Endothelial cell of umbilical vein (primary cell): ENCODE measurements around the gene CCBE1. TPM values are rescaled to one million over a fixed set of nuclear protein-coding genes. Genes with fewer than 3 reads are reported as not detected.
"Not testable (repeated sequence)": the region's sequence is repeated elsewhere in the genome, so short reads cannot be mapped to it uniquely, and the experiment has no call there.

Experiments
- BruUV-seq: library from RNA; stranded (reverse); fragments of 400-500 nt; replicated peaks from 2 replicates; lab custom pipeline; 2021; lab: Mats Ljungman, UMichigan
- CTCF ChIA-PET: fragments of 300-600, 350-600 bp; sonication (Branson Sonifier 250); formaldehyde crosslinking; loops from one replicate; lab custom pipeline; 2021; ENCODE audit warnings: antibody characterized with exemption, inconsistent platforms; lab: Charles Lee
- POLR2A ChIA-PET: fragments of 300-600, 350-600 bp; sonication (Branson Sonifier 250); formaldehyde crosslinking; loops from one replicate; lab custom pipeline; 2021; ENCODE audit warnings: antibody characterized with exemption, inconsistent platforms; lab: Charles Lee
- DNase-seq: peaks from one replicate; pipeline ENCODE4 v3.0.0-alpha.2; 2011; ENCODE audit warnings: low read depth, low spot score
- FAIRE-seq: peaks from 2 replicates; lab custom pipeline; 2011; peaks lifted over from hg19 to GRCh38; lab: Jason Lieb, UNC
- H2AFZ ChIP-seq: 2 replicates; pipeline ENCODE4 v1.6.0; 2012; ENCODE audit warnings: low read depth, low read length, control low read depth, inconsistent platforms
- H3K27ac ChIP-seq: 2 replicates; pipeline ENCODE4 v1.5.1; 2011; ENCODE audit warnings: low read depth, mild to moderate bottlenecking, control low read depth, low read length, moderate library complexity; ENCODE audit not compliant: insufficient read depth
- H3K27me3 ChIP-seq, 2 experiments: 2 replicates each; pipeline versions ENCODE4 v1.6.0 to v1.6.1; 2011; ENCODE audit warnings: low read length in 2 of 2, mixed read lengths in 1 of 2; ENCODE audit not compliant: control insufficient read depth in 2 of 2, insufficient read depth in 2 of 2
- H3K36me3 ChIP-seq, 2 experiments: 2 replicates in 1 of 2; 3 replicates in 1 of 2; pipeline ENCODE4 v1.5.1; 2011; ENCODE audit warnings: low read length in 2 of 2, mild to moderate bottlenecking in 1 of 2, moderate library complexity in 1 of 2; ENCODE audit not compliant: control insufficient read depth in 2 of 2, insufficient read depth in 2 of 2; ENCODE audit errors: extremely low read depth in 1 of 2
- H3K4me1 ChIP-seq: 3 replicates; pipeline ENCODE4 v1.5.1; 2011; ENCODE audit warnings: mild to moderate bottlenecking, low read length; ENCODE audit not compliant: control insufficient read depth, insufficient read depth; ENCODE audit errors: extremely low read depth
- H3K4me2 ChIP-seq: 2 replicates; pipeline ENCODE4 v1.6.1; 2011; ENCODE audit warnings: low read length, control low read depth, mixed read lengths; ENCODE audit not compliant: insufficient read depth
- H3K4me3 ChIP-seq, 3 experiments: fragments of 200-600 bp in 1 of 3; sonication (generic), shearing (Covaris generic) in 1 of 3; replicated peaks in 1 of 3; 2 replicates each; pipeline ENCODE4 v1.5.1; 2011 to 2016; ENCODE audit warnings: control low read depth in 3 of 3, low read length in 3 of 3, mild to moderate bottlenecking in 2 of 3, inconsistent platforms in 1 of 3, low read depth in 1 of 3, moderate library complexity in 1 of 3; ENCODE audit not compliant: insufficient read depth in 1 of 3
- H3K79me2 ChIP-seq: 2 replicates; pipeline ENCODE4 v1.6.0; 2012; ENCODE audit warnings: low read length, inconsistent platforms; ENCODE audit not compliant: control insufficient read depth, insufficient read depth
- H3K9ac ChIP-seq: replicated peaks from 2 replicates; pipeline ENCODE3; 2011; ENCODE audit warnings: low read length, control low read depth; ENCODE audit not compliant: insufficient read depth; ENCODE audit errors: extremely low read depth
- H3K9me1 ChIP-seq: replicated peaks from 3 replicates; pipeline ENCODE4 v1.6.0; 2011; ENCODE audit warnings: mild to moderate bottlenecking, low read length; ENCODE audit not compliant: control insufficient read depth, insufficient read depth; ENCODE audit errors: extremely low read depth
- H3K9me3 ChIP-seq: replicated peaks from 2 replicates; pipeline ENCODE4 v1.5.1; 2012; ENCODE audit warnings: low read length, inconsistent platforms; ENCODE audit not compliant: control insufficient read depth, insufficient read depth
- H4K20me1 ChIP-seq: replicated peaks from 2 replicates; pipeline ENCODE3; 2011; ENCODE audit warnings: mild to moderate bottlenecking, low read length; ENCODE audit not compliant: control insufficient read depth, insufficient read depth; ENCODE audit errors: extremely low read depth
- EZH2 ChIP-seq: IDR thresholded peaks from 2 replicates; pipeline ENCODE4 v1.6.1; 2012; ENCODE audit warnings: borderline replicate concordance, low read depth, mild to moderate bottlenecking, moderate library complexity, low read length, inconsistent platforms; ENCODE audit not compliant: severe bottlenecking
- FOS ChIP-seq: IDR thresholded peaks from 2 replicates; pipeline ENCODE4 v1.6.1; 2011; ENCODE audit warnings: mild to moderate bottlenecking, low read length, moderate library complexity, borderline replicate concordance; ENCODE audit not compliant: insufficient read depth
- GATA2 ChIP-seq: IDR thresholded peaks from 2 replicates; pipeline ENCODE4 v1.7.0; 2011; ENCODE audit warnings: low read depth, mild to moderate bottlenecking, moderate library complexity, mixed read lengths, low read length; ENCODE audit not compliant: insufficient read length, insufficient read depth
- JUN ChIP-seq: IDR thresholded peaks from 2 replicates; pipeline ENCODE4 v1.6.1; 2011; ENCODE audit warnings: borderline replicate concordance, low read depth; ENCODE audit not compliant: insufficient read length, insufficient read depth
- POLR2AphosphoS5 ChIP-seq: IDR thresholded peaks from 2 replicates; pipeline ENCODE4 v1.6.1; 2012; ENCODE audit warnings: low read depth, mild to moderate bottlenecking, control low read depth, low read length, moderate library complexity; ENCODE audit not compliant: insufficient read depth
- dilution Hi-C: fragments of 300-500 bp; cut with MboI; formaldehyde crosslinking; loops from one replicate; pipeline ENCODE4 v1.15.0; 2019; ENCODE audit warnings: low sequenced_read_pairs; ENCODE audit not compliant: extremely low pct_ligation_motif_present
- intact Hi-C: fragments of 100-400 bp; cut with micrococcal nuclease; formaldehyde crosslinking; loops from one replicate; pipeline ENCODE4 v1.10.0; 2022
- polyA plus RNA-seq, 4 experiments: library from polyadenylated mRNA; depleted of rRNA in 3 of 4; stranded (reverse) in 3 of 4; unstranded in 1 of 4; fragments of >200 nt; gene quantifications; 2 replicates each; pipeline versions ENCODE4 v1.2.1 to v1.2.3, GENCODE V29; 2011 to 2012; ENCODE audit warnings: missing spikeins in 1 of 4
- total RNA-seq: library from RNA; stranded (reverse); gene quantifications from 2 replicates; pipeline ENCODE4 v1.2.3, GENCODE V29; 2021
- TF ChIP-seq, protein P1 (sequence below): IDR thresholded peaks from 2 replicates; pipeline ENCODE4 v1.6.1; 2011; ENCODE audit not compliant: insufficient read depth, insufficient read length

The CCBE1 gene
- total and polyA plus RNA-seq, 2 donors (not counting 3 experiments of a cell fraction or from before 2014, with no cell fraction given) = 0.04 TPM; not detected in 1

DNA sequence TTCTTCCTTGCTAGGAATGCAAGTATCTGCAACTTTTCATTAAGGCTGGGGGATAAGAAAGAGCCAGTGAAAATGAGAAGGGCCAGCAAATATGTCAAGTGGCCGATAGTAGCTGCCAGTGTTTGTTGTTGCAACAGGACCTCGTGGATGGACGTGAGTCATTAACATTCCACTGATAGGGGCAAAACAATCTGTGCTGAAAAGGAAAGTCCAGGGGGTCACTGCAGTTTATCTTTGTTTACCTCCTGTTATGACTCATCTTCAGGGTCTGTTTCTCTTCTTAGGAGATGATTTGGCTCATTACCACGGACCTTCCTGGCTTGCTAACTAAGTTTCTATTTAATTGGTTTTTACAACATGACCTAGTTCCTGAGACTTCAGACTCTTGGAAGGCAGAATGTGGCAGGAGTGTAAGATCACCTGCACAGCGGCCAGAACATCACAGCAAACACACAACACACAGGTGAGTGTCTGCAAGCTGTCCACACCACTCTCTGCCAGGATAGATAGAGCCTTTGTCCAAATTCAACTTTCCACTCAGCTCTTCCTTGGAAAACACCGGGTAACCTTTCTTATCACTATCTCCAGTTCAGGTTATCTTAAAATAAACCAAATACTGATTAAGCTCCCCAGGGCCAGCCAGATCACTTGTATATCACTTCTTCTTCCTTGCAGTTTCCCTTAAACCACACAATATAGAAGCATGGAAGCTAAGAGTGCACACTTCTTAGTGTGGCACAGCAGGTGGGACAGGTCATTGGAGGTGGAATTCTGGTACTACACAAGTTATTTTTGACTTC, 180.7 kb downstream of the CCBE1 start:
- ChIA-PET POLR2A (no interaction called here), CTCF (interaction anchor here (0.8 to 3.5 kb wide), 6 partner anchors 50 to 307 kb away, joined by 3 to 21 read pairs (median 7); partner anchors contain the start of gene CCBE1)
- no peaks in the 10 kb centered on the region for H3K9me1 ChIP-seq
- H2AFZ ChIP-seq = no peak overlapping the region
- H3K4me2 ChIP-seq = no peak overlapping the region
- H3K36me3 ChIP-seq = no peaks in the 10 kb centered on the region
- H3K9me3 ChIP-seq = no peaks in the 10 kb centered on the region
- DNase-seq (peak; percentile 91), FAIRE-seq (no peak)
- intact Hi-C loops (no loop called here), dilution Hi-C loops (no loop called here)
- H3K9ac ChIP-seq = no peak overlapping the region
- H3K4me3 ChIP-seq = no peak overlapping the region
- TF ChIP-seq GATA2 = peak; percentile 81
- TF ChIP-seq POLR2AphosphoS5 = peak; percentile 57
- TF ChIP-seq, protein P1, sequence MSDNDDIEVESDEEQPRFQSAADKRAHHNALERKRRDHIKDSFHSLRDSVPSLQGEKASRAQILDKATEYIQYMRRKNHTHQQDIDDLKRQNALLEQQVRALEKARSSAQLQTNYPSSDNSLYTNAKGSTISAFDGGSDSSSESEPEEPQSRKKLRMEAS = no peak
- no peak for TF ChIP-seq EZH2
- TF ChIP-seq FOS = peak; percentile 90
- peak; percentile 95 for TF ChIP-seq JUN
- no peaks in the 10 kb centered on the region for H3K79me2 ChIP-seq
- no peak overlapping the region for H3K27ac ChIP-seq
- H4K20me1 ChIP-seq = no peaks in the 10 kb centered on the region
- no peaks in the 10 kb centered on the region for H3K27me3 ChIP-seq
- no TSS peak for BruUV-seq
- peaks cover 4% of the 10 kb centered on the region for H3K4me1 ChIP-seq

DNA sequence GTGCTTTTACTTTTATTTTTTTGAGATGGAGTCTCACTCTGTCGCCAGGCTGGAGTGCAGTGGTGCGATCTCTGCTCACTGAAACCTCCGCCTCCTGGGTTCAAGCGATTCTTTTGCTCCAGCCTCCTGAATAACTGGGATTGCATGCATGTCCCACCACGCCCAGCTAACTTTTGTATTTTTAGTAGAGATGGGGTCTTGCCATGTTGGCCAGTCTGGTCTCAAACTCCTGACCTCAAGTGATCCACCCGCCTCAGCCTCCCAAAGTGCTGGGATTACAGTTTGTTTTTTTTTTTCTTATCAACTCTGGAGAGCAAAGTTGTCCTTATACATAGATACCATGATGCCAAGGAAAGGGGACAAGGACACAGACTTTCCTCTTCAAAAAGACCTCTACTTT, 181.3 kb downstream of the CCBE1 start:
- H3K9me1 ChIP-seq, DNase-seq, H3K27me3 ChIP-seq, H3K4me2 ChIP-seq, H3K9ac ChIP-seq, H2AFZ ChIP-seq, H3K36me3 ChIP-seq, BruUV-seq, FAIRE-seq, H3K4me1 ChIP-seq, H3K79me2 ChIP-seq, H4K20me1 ChIP-seq, POLR2A ChIA-PET, H3K4me3 ChIP-seq, H3K27ac ChIP-seq, dilution Hi-C loops, H3K9me3 ChIP-seq, intact Hi-C loops: not testable (repeated sequence)
- CTCF ChIA-PET = interaction anchor here (1.6 to 3.3 kb wide), 5 partner anchors 56 to 307 kb away, joined by 5 to 21 read pairs (median 8); partner anchors contain the start of gene CCBE1
